Stimulated activated CD4-positive, alpha-beta T cell treated with anti-CD3 and anti-CD28 coated beads, Interleukin-2, amount 100 ng/mL, for 4 hours (primary cell): Measurements from ENCODE around the gene TBXT.

Source experiments
- DNase-seq: peaks from one replicate; pipeline ENCODE4 v3.0.0-alpha.2; 2020; ENCODE audit warnings: low read depth

The TBXT gene

GRCh38 chr6:166115609-166116008, 52.0 kb downstream of the TBXT start:
- no peak for DNase-seq

GRCh38 chr6:166112580-166112979, 55.1 kb downstream of the TBXT start:
- no peak for DNase-seq

DNA sequence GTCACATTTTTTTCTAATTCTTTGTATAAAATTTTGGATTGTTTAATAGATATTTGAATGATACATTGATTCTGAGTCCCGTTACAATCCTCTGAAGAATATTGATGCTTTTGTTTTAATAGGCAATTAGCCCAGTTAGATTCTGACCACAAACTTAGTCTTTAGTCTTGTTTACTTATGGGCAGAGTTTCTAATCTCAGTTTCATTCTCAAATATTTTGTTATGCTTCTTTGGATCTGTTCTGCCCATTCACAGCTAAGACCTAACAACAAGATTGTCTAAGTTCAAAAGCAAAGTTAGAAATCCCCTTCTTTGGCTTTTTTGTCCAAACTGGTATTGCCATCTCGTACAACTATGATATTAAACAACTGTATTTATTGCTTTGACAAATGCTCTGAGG, 58.0 kb downstream of the TBXT start:
- DNase-seq: no peak
